HG02623 (cell line): ENCODE results near the gene DLG2.
"Not testable (repeated sequence)": the region's sequence is repeated elsewhere in the genome, so short reads cannot be mapped to it uniquely, and the experiment has no call there.

Experiments used
- ATAC-seq: cut with Tn5 transposase; IDR thresholded peaks from one replicate; pipeline ENCODE4 v1.9.1; 2021; ENCODE audit warnings: moderate library complexity; ENCODE audit not compliant: unreplicated experiment

Gene DLG2

DNA sequence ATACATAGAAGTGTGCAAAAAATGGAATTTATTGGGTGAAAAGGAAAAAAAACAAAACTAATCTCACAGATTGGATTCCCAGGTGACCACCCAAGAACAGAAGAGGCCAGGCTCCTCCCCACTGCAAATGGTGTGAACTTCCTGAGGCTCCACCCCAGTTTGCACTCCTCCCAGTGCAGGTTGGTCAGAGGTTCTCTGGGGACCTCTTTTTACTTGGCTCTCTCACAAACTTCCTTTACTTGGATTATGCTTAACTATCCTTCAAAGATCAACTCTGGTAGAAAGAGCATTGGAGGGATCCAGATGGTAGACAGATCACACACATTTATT lies 2202.0 kb downstream of the DLG2 start:
- no peak for ATAC-seq

DNA sequence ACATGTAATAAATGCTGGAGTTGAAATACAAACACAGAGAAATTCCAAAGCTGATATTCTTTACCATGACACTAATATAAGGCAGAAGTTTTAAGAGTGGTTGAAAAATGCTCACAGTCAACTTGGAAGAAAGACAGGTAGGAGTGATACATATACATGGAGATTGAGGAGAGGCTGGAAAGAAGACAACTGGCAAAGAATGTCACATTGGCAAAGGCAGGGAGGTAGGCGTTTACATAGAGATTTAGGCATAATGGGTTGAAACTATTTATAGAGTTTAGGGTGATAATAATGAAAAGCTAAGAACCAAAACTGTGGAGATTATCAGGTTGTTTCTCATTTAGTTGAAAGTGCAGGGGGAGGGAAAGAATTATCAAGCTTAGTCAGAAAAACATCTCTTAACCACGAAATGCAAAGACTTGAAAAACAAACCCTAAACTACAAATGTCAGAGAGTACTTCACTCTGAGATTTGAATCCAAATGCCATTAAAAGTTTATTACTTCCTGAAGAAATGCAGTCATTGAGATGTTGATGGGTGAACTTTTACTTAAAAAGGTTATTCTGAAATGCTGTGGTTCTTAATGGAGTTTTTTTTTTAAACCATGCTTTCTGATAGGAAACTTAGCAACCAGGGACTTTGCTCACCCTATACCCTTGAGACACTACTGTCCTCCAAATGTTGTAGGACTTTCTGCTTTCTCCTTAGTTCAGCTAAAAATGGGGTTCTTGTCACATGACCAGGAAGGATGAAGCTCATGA lies 2202.6 kb downstream of the DLG2 start:
- ATAC-seq: no peak

DNA sequence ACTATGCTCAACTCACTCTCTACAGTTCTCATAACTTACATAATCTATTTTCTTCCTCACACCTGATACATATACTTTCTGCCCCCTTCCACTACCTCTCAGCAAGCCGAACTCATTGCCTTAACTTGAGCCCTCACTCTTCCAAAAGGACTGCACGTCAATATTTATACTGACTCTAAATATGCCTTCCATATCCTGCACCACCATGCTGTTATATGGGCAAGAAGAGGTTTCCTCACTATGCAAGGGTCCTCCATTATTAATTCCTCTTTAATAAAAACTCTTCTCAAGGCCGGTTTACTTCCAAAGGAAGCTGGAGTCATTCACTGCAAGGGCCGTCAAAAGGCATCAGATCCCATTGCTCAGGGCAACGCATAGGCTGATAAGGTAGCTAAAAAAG lies 2204.5 kb downstream of the DLG2 start:
- not testable (repeated sequence) for ATAC-seq

DNA sequence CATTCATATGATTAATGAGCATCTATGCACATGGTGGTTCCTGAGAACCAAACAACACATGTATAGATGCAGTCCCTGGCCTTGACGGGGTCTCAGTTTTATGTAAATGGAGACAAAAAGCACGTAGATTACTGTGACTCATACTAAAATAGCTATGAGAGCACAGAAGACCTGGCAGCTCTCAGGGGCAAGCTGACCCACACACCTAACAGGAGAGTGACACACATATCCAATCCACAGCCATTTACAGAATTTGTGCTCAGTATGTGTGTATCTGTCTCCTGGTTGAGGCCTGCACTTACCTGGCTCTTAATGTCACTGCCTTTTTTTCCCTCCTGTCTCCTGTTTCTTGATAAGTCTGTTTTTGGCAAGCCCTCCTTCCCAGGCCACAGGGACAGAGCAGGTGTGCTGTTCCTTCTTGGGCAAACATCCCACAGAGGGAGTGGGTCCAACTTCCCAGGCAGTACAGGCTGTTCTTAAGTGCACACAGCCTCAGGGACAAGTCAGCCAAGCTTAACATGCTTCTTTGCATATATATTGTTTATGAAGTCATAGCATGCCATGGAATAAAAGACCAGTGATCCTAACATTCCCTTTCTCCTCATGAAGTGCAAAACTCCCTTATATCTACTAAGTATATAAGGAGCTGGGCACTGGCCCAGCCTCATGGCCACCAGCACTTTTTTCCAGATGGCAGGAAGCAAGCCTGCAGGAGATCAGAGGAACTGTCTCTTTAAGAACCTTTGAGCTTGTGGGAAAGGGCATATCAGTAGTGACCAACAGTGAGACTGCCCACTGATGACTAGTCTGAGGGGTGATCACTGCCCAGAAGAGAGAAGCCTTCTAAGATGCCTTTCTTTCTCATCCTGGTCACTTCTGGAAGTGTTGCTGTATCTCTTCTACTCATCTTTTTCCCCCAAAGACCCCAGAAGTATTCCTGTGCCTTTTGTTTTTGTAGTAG lies 2216.3 kb downstream of the DLG2 start:
- ATAC-seq: no peak

DNA sequence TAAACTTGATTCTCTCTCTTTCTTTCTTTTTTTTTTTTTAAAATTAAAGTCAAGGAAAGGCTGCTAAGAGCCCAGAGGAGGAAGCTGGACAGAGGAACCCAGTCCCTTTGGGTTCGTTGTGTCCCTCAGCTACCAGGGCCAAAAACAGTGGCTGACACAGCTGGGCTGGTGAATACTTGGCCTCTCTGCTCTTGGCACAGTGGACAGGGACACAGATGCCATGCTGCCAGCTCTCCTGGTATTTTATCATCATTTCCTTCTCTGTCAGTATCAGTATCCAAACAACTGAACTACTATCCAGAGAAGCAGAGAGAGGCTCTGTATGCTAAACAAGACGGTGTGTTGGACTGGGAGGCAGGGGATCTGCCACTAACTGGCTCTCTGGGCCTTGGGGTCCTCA lies 2217.3 kb downstream of the DLG2 start:
- no peak for ATAC-seq

DNA sequence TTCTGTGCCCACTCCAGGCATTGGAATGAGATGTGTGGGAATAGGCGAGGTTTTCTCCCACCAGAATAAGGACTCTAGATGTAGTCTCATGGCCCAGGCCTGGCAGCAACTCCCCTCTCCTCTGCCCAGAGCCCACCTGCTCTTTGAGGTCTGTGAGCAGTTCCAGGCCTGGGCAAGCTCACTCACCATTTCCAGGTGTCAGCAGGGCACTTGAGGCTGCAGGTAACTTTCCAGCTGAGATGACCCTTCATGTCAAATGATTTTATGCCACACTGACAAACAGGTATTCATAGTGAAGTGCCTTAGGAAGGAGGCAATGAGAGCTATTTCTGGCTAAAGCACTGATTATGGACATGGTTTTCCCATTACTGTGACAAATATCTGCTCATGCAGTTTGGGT lies 2217.7 kb downstream of the DLG2 start:
- ATAC-seq: no peak

DNA sequence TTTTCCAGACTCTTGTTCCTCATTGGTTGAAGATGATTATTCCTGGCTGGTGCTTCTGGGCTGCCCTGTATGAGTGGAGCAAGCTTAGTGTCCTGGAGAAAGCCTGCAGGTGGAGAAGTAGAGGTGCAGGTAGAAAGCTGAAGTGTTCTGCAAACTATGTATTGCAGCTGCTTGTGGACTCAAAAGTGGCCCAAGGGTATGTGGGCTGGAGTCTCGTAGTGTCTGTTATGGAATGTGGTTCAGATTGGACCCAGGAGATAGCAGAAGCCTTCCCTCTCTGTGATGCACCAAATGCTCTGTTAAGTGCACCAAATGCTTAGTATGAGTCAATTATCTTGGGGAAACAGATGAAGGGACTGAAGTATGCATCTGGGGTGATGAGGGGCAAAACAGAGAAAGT lies 2218.2 kb downstream of the DLG2 start:
- ATAC-seq: no peak
